ENCODE results near the gene TBX4.

TBX4 gene

DNA sequence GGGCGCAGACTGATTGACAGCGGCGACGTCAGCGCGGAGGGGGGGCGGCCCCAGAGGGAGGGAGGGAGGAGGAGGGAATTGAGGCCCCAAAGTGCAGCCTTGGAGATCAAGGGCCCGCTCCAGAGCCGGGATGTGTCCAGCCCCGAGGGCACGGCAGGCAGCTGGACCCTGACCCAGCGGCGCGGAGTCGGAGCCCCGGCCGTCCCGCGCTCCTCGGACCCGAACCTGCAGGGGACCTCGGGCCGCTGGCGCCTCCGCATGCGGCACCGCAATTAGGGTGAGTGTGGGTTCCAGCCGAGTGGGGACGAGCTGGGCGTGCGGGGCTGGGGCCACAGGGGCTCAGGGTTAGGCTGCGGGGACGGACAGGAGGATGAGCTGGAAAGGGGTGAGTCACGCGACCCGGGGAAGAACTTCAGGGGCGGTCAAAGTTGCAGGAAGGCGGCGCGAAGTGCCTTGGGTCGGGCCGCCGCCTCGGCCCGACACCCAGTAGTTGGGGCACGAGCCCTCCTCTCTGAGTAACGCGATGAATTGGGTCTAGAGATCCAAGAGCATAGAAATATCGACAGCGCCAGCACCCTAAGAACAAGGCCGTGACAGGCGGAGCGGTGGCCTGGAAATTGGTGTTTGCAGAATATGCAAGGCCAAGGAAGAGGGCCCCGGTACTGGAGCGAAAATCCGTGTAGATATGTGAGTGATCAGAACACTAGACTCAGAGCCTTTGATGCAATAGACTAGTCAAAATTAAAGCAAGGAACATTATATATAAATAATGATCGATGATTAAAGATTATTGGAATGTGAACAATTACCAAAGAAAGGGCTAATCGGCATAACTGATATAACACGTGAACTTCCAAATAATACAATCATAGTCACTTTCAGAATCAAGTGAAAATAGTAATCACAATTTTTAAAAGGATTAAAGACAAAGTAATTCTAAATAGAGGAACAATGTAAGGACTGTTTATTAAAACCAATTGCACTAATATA, at the start of gene TBX4:
TBX4 (plus strand) TSS at position 122 of the 990 bp plus-strand sequence. CDS start 4,069 bp downstream, outside the sequence.
- Histone ChIP-seq H3K36me3 (ENCODE audit: low read depth) (no peaks in the 10 kb centered on the region), H3K4me1 (ENCODE audit: insufficient read depth, poor library complexity, severe bottlenecking) (no peaks in the 10 kb centered on the region), H3K27me3 (ENCODE audit: insufficient read depth, poor library complexity, severe bottlenecking) (peaks cover 11% of the 10 kb centered on the region), H3K9me3 (ENCODE audit: severe bottlenecking) (no peaks in the 10 kb centered on the region), H3K4me3 (ENCODE audit: severe bottlenecking) (peak within 1 kb of the TSS; percentile 14), H3K27ac (ENCODE audit: poor library complexity, severe bottlenecking) (no peak within 1 kb of the TSS)
- DNase-seq (ENCODE audit: low spot score) (no peak), ATAC-seq (ENCODE audit: low read depth) (no peak)
- TF ChIP-seq CTCF (IDR thresholded peaks at IDR 0.05; ENCODE audit: poor library complexity, severe bottlenecking) = no peak

DNA sequence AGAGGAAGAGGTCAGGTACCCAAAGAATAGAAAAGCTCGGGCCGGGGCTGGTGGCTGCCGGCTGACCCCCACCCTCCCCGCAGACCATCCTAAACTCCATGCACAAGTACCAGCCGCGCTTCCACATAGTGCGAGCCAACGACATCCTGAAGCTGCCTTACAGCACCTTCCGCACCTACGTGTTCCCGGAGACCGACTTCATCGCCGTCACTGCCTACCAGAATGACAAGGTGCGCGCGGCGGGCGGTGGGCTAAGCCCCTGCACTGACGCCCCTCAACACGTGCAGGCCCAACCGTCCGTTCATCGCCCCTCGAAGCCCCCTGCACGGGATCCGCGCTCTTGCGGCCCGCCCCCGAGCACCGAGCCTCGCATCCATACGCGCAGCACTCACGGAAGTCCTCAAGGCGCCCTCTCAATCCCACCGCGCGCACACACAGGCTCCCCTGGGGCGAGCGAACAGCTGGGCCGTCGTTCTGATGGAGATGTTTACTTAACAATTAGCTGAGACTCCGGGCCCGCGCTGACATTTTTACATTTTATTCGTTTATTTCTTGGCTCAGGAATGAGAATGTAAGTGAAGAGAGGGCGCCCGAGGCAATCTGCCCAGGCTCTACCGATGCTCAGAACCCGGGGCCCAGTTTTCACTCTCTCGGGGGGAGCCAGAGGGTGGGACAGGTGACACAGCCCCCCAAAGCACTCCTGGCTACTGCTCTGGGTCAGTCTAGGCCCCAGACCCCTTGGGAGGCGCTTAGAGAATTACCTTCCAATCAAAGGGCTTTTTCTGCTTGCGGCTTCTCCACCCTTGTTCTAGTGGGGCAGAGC, 49.0 kb upstream of the TBX4 start:
- H3K4me1 ChIP-seq (ENCODE audit: insufficient read depth, poor library complexity, severe bottlenecking) = peaks cover 3% of the 10 kb centered on the region
- no peak for ATAC-seq (ENCODE audit: low read depth)
- H3K9me3 ChIP-seq (ENCODE audit: severe bottlenecking) = no peaks in the 10 kb centered on the region
- no peak for DNase-seq (ENCODE audit: low spot score)
- TF ChIP-seq CTCF (IDR thresholded peaks at IDR 0.05; ENCODE audit: poor library complexity, severe bottlenecking) = no peak
- H3K4me3 ChIP-seq (ENCODE audit: severe bottlenecking) = no peak overlapping the region
- no peak overlapping the region for H3K27ac ChIP-seq (ENCODE audit: poor library complexity, severe bottlenecking)
- H3K36me3 ChIP-seq (ENCODE audit: low read depth) = no peaks in the 10 kb centered on the region
- H3K27me3 ChIP-seq (ENCODE audit: insufficient read depth, poor library complexity, severe bottlenecking) = peaks cover 51% of the 10 kb centered on the region

DNA sequence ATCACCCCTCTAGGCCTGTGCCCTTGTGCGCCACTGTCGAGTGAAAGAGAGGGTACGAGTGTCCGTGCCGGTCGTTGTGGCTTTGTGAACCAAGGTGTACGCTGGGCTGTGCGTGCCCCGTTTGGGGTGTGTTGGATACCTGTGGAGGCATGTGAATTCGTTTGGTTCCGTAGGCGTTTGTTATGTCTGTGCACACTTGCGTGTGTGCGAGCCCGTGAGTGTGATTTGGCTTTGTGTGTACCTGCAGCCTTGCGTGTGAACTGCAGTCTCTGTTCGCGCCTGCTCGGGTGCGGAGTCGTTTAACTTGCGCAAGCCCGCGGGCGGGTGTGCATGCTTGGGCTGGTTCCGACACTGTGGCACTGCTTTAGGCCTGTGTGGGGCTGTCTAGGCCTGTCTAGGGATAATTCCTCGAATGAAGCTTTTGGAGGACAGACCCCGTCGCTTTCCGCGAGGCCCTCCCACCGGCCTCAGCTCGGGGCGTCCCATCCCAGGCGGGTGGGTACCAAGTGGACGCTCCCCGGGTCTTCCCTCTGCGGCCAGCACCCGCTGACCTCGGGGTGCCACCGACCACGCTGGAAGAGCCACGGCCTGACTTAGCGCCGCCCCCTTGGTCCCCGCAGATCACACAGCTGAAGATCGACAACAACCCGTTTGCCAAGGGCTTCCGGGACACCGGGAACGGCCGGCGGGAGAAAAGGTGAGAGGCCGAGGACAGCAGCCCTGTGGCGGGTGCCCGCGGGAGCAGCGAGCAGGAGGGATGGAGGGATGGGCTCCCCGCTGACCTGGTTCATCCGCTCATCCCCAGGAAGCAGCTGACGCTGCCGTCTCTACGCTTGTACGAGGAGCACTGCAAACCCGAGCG, 48.2 kb upstream of the TBX4 start:
- Histone ChIP-seq H3K4me1 (ENCODE audit: insufficient read depth, poor library complexity, severe bottlenecking) (peaks cover 3% of the 10 kb centered on the region), H3K36me3 (ENCODE audit: low read depth) (no peaks in the 10 kb centered on the region), H3K27ac (ENCODE audit: poor library complexity, severe bottlenecking) (no peak overlapping the region), H3K27me3 (ENCODE audit: insufficient read depth, poor library complexity, severe bottlenecking) (peaks cover 43% of the 10 kb centered on the region), H3K4me3 (ENCODE audit: severe bottlenecking) (no peak overlapping the region), H3K9me3 (ENCODE audit: severe bottlenecking) (no peaks in the 10 kb centered on the region)
- ATAC-seq (ENCODE audit: low read depth) (peak; percentile 19; the same call in 1 of the 3 replicates), DNase-seq (ENCODE audit: low spot score) (no peak)
- no peak for TF ChIP-seq CTCF (IDR thresholded peaks at IDR 0.05; ENCODE audit: poor library complexity, severe bottlenecking)

- Histone ChIP-seq H3K27ac (ENCODE audit: poor library complexity, severe bottlenecking) (no peak overlapping the region), H3K27me3 (ENCODE audit: insufficient read depth, poor library complexity, severe bottlenecking) (peaks cover 37% of the 10 kb centered on the region), H3K36me3 (ENCODE audit: low read depth) (no peaks in the 10 kb centered on the region), H3K4me3 (ENCODE audit: severe bottlenecking) (no peak overlapping the region), H3K4me1 (ENCODE audit: insufficient read depth, poor library complexity, severe bottlenecking) (peaks cover 3% of the 10 kb centered on the region), H3K9me3 (ENCODE audit: severe bottlenecking) (no peaks in the 10 kb centered on the region)
- ATAC-seq (ENCODE audit: low read depth) (no peak), DNase-seq (ENCODE audit: low spot score) (no peak)
- TF ChIP-seq CTCF (IDR thresholded peaks at IDR 0.05; ENCODE audit: poor library complexity, severe bottlenecking) = no peak
Measured at GRCh38 chr17:61404663-61404912, 47.6 kb upstream of the TBX4 start.

All from RWPE2 (cell line).